Peyer's patch (tissue), 4 donors: ENCODE measurements around the gene CTDSPL.

Source experiments
- POLR2A ChIP-seq, 2 donors: fragments of 450-650 bp; IDR thresholded peaks; one replicate each; pipeline ENCODE4 v1.5.1; 2017; ENCODE audit warnings: antibody characterized with exemption in 2 of 2, mild to moderate bottlenecking in 2 of 2, moderate library complexity in 2 of 2
- TF ChIP-seq, protein P1 (sequence below), 6 experiments: fragments of 450-650 bp in 4 of 6; fragments of 200-600 bp in 2 of 6; sonication (generic) in 1 of 6; IDR thresholded peaks; one replicate each; pipeline ENCODE4 v1.5.1; 2017 to 2019; ENCODE audit warnings: antibody characterized with exemption in 6 of 6, mild to moderate bottlenecking in 3 of 6, moderate library complexity in 1 of 6

DNA sequence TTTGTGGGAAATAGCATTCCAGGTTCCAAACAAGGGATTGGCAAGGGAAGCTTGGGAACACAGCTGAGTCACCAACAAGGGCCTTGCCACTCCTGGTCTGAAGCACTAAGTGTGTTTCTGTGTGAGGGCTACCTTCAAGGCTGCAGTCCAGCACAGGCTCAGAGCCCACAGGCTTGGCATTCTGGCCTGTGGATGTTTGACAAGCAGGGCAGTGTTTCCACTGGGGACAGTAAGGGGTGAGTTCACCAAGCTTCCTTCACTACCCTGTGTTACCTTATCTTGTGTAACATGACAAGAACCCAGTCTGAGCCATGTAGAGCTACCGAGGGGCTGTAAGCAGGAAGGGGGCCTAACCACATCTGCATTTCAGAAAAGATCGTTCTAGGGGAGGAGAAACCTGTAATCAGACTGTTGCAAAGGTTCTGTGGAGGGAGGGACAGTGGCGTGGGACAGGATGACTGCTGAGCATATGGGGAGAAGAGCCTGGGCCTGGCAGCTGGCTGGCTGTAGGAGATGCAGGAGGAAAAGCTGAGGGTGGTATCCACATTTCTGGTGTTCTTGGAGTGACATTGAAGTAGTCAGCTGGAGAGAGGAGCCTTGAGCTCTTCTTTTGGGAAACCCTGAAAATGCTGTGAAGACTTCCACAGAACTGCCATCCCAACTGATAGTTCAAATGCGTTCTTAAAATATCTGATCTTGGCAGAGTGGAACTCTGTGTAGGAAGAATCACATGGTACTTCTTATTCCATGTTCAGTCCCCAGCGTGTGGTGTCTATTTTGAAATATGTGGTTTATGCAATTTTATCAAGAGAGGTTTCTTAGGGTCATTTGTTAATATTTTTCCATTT, 61.3 kb downstream of the CTDSPL start:
- TF ChIP-seq, protein P1, sequence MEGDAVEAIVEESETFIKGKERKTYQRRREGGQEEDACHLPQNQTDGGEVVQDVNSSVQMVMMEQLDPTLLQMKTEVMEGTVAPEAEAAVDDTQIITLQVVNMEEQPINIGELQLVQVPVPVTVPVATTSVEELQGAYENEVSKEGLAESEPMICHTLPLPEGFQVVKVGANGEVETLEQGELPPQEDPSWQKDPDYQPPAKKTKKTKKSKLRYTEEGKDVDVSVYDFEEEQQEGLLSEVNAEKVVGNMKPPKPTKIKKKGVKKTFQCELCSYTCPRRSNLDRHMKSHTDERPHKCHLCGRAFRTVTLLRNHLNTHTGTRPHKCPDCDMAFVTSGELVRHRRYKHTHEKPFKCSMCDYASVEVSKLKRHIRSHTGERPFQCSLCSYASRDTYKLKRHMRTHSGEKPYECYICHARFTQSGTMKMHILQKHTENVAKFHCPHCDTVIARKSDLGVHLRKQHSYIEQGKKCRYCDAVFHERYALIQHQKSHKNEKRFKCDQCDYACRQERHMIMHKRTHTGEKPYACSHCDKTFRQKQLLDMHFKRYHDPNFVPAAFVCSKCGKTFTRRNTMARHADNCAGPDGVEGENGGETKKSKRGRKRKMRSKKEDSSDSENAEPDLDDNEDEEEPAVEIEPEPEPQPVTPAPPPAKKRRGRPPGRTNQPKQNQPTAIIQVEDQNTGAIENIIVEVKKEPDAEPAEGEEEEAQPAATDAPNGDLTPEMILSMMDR (IDR thresholded peaks at IDR 0.05): no peak
- TF ChIP-seq POLR2A (IDR thresholded peaks at IDR 0.05): no peak
